ENCODE data around the gene RAI1.

The RAI1 gene

GRCh38 chr17:17798573-17799255 lies 117.5 kb downstream of the RAI1 start:
- DNase-seq (ENCODE audit: low read depth) = no peak
- TF ChIP-seq CTCF (IDR thresholded peaks at IDR 0.05; ENCODE audit: control insufficient read depth, extremely low read depth, insufficient read depth) = no peak
- no peak overlapping the region for H3K4me3 ChIP-seq (ENCODE audit: low read depth, low read length)

GRCh38 chr17:17800504-17801021 lies 119.3 kb downstream of the RAI1 start:
- DNase-seq (ENCODE audit: low read depth) = no peak
- no peak for TF ChIP-seq CTCF (IDR thresholded peaks at IDR 0.05; ENCODE audit: control insufficient read depth, extremely low read depth, insufficient read depth)
- H3K4me3 ChIP-seq (ENCODE audit: low read depth, low read length) = no peak overlapping the region

GRCh38 chr17:17801800-17802481 lies 120.7 kb downstream of the RAI1 start:
- DNase-seq (ENCODE audit: low read depth) = no peak
- no peak overlapping the region for H3K4me3 ChIP-seq (ENCODE audit: low read depth, low read length)
- TF ChIP-seq CTCF (IDR thresholded peaks at IDR 0.05; ENCODE audit: control insufficient read depth, extremely low read depth, insufficient read depth) = no peak

- no peak overlapping the region for H3K4me3 ChIP-seq (ENCODE audit: low read depth, low read length)
- no peak for TF ChIP-seq CTCF (IDR thresholded peaks at IDR 0.05; ENCODE audit: control insufficient read depth, extremely low read depth, insufficient read depth)
- DNase-seq (ENCODE audit: low read depth) = no peak
Measured at GRCh38 chr17:17804007-17804406, 122.7 kb downstream of the RAI1 start.

- DNase-seq (ENCODE audit: low read depth) = no peak
- no peak overlapping the region for H3K4me3 ChIP-seq (ENCODE audit: low read depth, low read length)
- TF ChIP-seq CTCF (IDR thresholded peaks at IDR 0.05; ENCODE audit: control insufficient read depth, extremely low read depth, insufficient read depth) = no peak
Measured at GRCh38 chr17:17805575-17805974, 124.3 kb downstream of the RAI1 start.

- no peak for TF ChIP-seq CTCF (IDR thresholded peaks at IDR 0.05; ENCODE audit: control insufficient read depth, extremely low read depth, insufficient read depth)
- DNase-seq (ENCODE audit: low read depth) = no peak
- no peak overlapping the region for H3K4me3 ChIP-seq (ENCODE audit: low read depth, low read length)
Measured at GRCh38 chr17:17806035-17806434, 124.8 kb downstream of the RAI1 start.
